ENCODE results near the gene RPL13A.
A peak's percentile ranks its signal among the peaks of the same experiment; 100 is the strongest.

RPL13A gene

GRCh38 chr19:49479975-49480628, 7.3 kb upstream of the RPL13A start:
- no peak for DNase-seq

DNA sequence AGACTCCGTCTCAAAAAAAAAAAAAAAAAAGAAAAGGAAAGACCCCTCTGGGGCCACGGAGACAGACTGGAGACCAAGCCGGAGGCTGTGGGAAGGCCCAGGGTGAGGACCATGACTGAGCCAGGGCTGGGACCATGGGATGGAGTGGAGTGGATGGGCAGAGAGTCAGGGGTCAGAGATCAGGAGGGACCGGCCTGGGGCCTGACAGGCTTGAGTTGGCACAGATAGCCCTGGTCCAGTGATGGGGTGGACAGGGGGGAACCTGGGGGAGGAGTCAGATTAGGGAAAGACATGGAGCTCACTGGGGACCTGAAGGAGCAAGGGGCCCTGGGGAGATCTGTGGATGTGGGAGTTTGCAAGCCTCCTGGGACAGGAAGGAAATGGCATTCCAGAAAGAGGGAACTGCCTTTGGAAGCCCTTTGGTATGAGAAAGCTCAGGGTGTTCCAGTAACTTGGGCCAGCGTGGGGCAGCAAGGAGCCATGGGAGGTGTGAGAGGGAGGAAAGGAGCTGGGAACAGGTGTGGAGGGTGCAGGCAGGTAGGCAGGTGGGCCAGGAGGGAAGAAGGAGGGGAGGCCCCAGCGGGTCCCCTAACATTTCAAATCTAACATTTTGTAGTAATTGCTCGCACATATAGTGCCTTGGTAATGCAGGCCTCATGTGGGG, 6.3 kb upstream of the RPL13A start:
- DNase-seq, result no peak

- no peak for DNase-seq
Measured at GRCh38 chr19:49486232-49486631, 1.2 kb upstream of the RPL13A start.

- DNase-seq, result no peak
Measured at GRCh38 chr19:49486710-49487276, 615 bp upstream of the RPL13A start.

DNA sequence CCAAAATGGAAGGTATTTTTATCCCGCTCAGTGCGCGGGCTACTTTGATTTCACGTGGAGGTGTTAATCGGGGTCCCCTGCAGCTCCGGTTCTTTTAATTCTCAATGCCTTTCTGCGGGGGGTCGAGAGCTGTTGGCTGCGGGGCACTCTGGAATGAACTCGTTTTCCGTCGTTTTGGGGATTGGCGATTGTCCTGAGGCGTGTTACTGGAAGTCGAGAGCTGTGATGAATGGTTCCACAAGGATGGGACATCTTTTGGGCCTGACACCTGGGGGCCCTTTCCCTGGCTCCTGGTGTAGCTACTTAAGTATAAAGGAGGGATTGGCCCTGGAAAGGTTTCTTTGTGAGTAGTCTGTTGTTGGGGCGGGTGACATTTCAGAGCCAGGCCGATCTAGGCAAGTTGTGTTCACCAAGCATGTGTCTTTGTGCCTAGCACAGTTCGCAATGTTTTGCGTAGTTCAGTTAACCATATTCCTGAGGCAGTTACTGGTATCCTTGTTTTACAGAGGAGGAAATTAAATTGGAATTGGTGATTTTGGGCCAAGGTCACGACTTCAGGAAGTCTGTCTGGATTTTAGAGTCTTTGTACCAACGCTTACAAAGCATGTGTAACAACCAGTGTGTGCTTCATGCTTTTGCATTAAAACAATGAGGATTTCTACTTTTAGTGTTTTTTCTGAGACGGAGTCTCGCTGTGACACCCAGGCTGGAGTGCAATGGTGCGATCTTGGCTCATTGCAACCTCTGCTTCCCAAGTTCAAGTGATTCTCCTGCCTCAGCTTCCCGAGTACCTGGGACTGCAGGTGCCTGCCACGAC, 846 bp downstream of the RPL13A start:
- no peak for DNase-seq

DNA sequence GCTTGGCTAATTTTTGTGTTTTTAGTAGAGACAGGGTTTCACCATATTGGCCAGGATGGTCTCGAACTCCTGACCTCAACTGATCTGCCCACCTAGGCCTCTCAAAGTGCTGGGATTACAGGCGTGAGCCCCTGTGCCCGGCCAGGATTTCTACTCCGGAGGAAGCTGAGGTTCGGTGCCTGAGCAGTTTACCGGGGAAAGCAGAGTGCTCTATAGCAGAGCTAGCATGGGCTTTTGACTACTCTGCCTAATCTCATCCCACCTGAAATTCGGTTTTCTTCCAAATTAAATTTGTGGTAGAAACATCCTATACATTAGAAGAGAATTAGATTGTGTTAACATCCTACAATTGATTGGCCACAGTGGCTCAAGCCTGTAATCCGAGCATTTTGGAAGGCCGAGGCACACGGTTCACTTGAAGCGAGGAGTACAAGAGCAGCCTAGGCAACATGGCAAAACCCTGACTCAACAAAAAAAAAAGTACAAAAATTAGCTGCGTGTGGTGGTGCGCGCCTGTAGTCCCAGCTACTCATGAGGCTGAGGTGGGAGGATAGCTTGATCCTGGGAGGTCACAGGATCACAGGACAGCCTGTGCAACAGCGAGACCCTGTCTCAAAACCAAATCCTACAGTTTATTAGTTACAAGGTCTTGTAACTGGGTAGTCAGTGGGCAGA, 1.6 kb downstream of the RPL13A start:
- DNase-seq, result no peak

DNA sequence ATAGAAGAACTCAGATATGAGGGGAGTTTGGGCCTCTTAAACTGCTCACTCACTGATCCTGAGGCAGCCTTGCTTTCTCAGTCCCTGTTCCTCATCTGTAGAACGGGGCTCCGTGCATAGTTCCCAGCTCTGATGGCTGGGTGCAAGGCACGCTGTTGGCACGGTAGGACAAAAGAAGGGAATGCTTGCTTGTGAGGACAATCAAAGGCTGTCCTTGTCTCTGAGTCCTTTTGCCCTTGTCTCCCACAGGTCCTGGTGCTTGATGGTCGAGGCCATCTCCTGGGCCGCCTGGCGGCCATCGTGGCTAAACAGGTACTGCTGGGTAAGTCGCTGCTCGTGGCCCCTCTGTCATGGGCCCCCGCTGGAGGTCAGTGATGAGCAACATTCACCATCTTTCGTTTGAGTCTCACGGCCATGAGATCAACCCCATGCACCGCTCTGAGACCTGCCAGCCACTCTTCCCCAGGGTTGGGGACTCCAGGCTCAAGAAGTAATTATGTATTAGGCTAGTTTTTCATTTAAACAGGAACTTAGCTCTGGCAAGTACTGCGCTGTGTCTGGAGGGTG, 2.3 kb downstream of the RPL13A start:
- no peak for DNase-seq

- DNase-seq, result no peak
Measured at GRCh38 chr19:49490287-49491029, 3.0 kb downstream of the RPL13A start.

- no peak for DNase-seq
Measured at GRCh38 chr19:49491030-49491803, 3.8 kb downstream of the RPL13A start.

GRCh38 chr19:49491804-49492572, 4.6 kb downstream of the RPL13A start:
- DNase-seq, result no peak

DNA sequence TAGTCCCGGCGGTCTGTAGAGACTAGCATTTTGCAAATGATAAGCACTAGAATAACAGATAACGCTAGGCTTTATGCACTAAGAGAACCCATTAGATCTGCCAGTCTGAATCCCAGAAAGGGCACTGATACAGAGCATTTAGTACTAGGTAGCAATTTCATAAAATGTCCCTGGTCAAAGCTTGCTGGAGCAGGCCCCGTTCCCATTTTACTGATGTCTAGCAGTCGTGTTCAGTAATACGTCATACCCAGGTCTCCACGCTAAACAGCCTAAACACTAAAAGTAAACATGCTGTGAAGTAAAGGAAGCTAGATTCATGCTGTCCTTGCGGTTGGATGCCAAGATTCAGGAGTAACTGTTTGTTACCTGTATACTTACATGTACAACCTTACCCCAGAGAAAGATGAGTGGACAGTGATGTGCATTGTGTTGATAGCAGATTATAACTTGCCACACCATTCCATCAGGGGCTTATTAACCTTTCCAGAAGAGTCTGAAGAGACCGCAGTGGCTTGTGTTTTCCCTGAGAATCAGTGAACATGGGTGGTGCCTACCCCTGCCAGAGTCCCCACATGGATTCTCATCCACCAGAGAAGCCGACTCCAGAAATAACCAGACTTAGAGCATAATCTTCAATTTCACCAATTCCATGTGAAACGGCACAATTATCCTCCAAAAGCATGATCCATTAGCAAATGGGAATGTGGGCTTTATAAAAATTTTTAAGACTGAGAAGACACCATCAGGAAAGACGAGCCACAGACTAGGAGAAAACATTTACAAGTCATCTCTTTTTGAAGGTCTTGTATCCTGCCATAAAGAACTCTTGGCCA, 5.4 kb downstream of the RPL13A start:
- no peak for DNase-seq

GRCh38 chr19:49496574-49497008, 9.2 kb downstream of the RPL13A start:
- no peak for DNase-seq

GRCh38 chr19:49497047-49497788, 9.8 kb downstream of the RPL13A start:
- peak in 13 of 56 donors; percentile 6 to 39 (median 20) for DNase-seq

GRCh38 chr19:49497789-49498103, 10.3 kb downstream of the RPL13A start:
- no peak for DNase-seq

- DNase-seq, result no peak
Measured at GRCh38 chr19:49498475-49498874, 11.1 kb downstream of the RPL13A start.

GRCh38 chr19:49499030-49499670, 11.7 kb downstream of the RPL13A start:
- no peak for DNase-seq
